DLD1 (cell line): ENCODE data around the gene SEPTIN3.

ENCODE experiments used
- in situ Hi-C: cut with HindIII; loops from 2 replicates; pipeline ENCODE4 v1.10.0; 2017; ENCODE audit warnings: low sequenced_read_pairs

Gene SEPTIN3

GRCh38 chr22:41974691-41975290 is 5.5 kb downstream of the SEPTIN3 start:
- in situ Hi-C loops: no loop called here

GRCh38 chr22:41975299-41976069 is 6.2 kb downstream of the SEPTIN3 start:
- in situ Hi-C loops: no loop called here

GRCh38 chr22:41976070-41976901 is 7.0 kb downstream of the SEPTIN3 start:
- in situ Hi-C loops: no loop called here

GRCh38 chr22:41976961-41977566 is 7.8 kb downstream of the SEPTIN3 start:
- in situ Hi-C loops: no loop called here

GRCh38 chr22:41978732-41979131 is 9.5 kb downstream of the SEPTIN3 start:
- in situ Hi-C loops: no loop called here

- in situ Hi-C loops: no loop called here
Observed at GRCh38 chr22:41979423-41980250, 10.4 kb downstream of the SEPTIN3 start.

GRCh38 chr22:41982865-41983264 is 13.6 kb downstream of the SEPTIN3 start:
- in situ Hi-C loops: no loop called here

GRCh38 chr22:41983513-41984405 is 14.5 kb downstream of the SEPTIN3 start:
- in situ Hi-C loops: no loop called here

GRCh38 chr22:41987276-41987675 is 18.0 kb downstream of the SEPTIN3 start:
- in situ Hi-C loops: no loop called here

GRCh38 chr22:41989246-41989645 is 20.0 kb downstream of the SEPTIN3 start:
- in situ Hi-C loops: no loop called here

GRCh38 chr22:41991111-41991510 is 21.9 kb downstream of the SEPTIN3 start:
- in situ Hi-C loops: no loop called here

- in situ Hi-C loops: no loop called here
Observed at GRCh38 chr22:41992496-41992895, 23.3 kb downstream of the SEPTIN3 start.

- in situ Hi-C loops: no loop called here
Observed at GRCh38 chr22:41995211-41995610, 26.0 kb downstream of the SEPTIN3 start.

GRCh38 chr22:41996826-41997225 is 27.6 kb downstream of the SEPTIN3 start:
- in situ Hi-C loops: no loop called here

GRCh38 chr22:41998361-41999261 is 29.4 kb downstream of the SEPTIN3 start, which contains the start of gene WBP2NL:
Gene WBP2NL (plus strand): TSS chr22:41998788. CDS start chr22:41998819, 31 bp downstream.
- in situ Hi-C loops: no loop called here

- in situ Hi-C loops: no loop called here
Observed at GRCh38 chr22:42000466-42000865, 31.2 kb downstream of the SEPTIN3 start.

- in situ Hi-C loops: no loop called here
Observed at GRCh38 chr22:42001121-42001520, 31.9 kb downstream of the SEPTIN3 start.

GRCh38 chr22:42001706-42002105 is 32.5 kb downstream of the SEPTIN3 start:
- in situ Hi-C loops: no loop called here
